Measurements from ENCODE around the gene AIDA. TPM values are rescaled to one million over a fixed set of nuclear protein-coding genes. Genes with fewer than 3 reads are reported as not detected.

The AIDA gene
- polyA plus RNA-seq, 1 of the 3 experiments (the other 2 are of a cell fraction): 20.8 TPM

GRCh38 chr1:222641269-222641948 lies 70.9 kb downstream of the AIDA start:
- Histone ChIP-seq H3K9me2 (no peaks in the 10 kb centered on the region), H3K4me1 (ENCODE audit: control insufficient read depth in 1 of 2, insufficient read depth in 2 of 2, low read depth in 1 of 2, low read length in 1 of 2) (peaks cover 0 to 9% of the 10 kb centered on the region in 2 experiments; a peak in 3 of 4 replicates), H3K4me2 (no peak overlapping the region), H3K79me2 (ENCODE audit: insufficient read depth) (peaks cover 22% of the 10 kb centered on the region), H3F3A (replicated peaks; ENCODE audit: insufficient read depth) (peaks cover 29% of the 10 kb centered on the region), H3K27ac (ENCODE audit: low read depth in 2 of 2, low read length in 1 of 2) (no peak overlapping the region), H2AFZ (ENCODE audit: low read depth) (no peak overlapping the region), H3K4me3 (ENCODE audit: low read depth in 2 of 2, low read length in 1 of 2) (no peak overlapping the region), H3K36me3 (replicated peaks in 1 of 2; ENCODE audit: control insufficient read depth in 1 of 2, insufficient read depth in 2 of 2, low read length in 1 of 2) (peaks cover 21 to 50% of the 10 kb centered on the region in 2 experiments), H3K9ac (no peak overlapping the region), H3K9me3 (0 out of 2 replicates have a peak, but pooled peaks cover 4% of the 10 kb centered on the region), H4K20me1 (ENCODE audit: insufficient read depth) (no peaks in the 10 kb centered on the region), H3K27me3 (ENCODE audit: insufficient read depth) (no peaks in the 10 kb centered on the region)
- CTCF ChIA-PET: interaction anchor here (1.5 to 7.1 kb wide), 2 partner anchors 21 to 176 kb away, joined by 4 to 50 read pairs; no protein-coding TSS in a partner anchor
- no peak for DNase-seq
- no peak for TF ChIP-seq USF2 (IDR thresholded peaks at IDR 0.05; ENCODE audit: borderline replicate concordance, low read depth, low read length)
- no peak for TF ChIP-seq GABPA (IDR thresholded peaks at IDR 0.05; ENCODE audit: low read depth)
- no peak for TF ChIP-seq SIN3A (IDR thresholded peaks at IDR 0.05; ENCODE audit: borderline replicate concordance, low read depth, low read length)
- TF ChIP-seq MEF2A (IDR thresholded peaks at IDR 0.05; ENCODE audit: borderline replicate concordance, low read depth): no peak
- TF ChIP-seq FOXM1 (IDR thresholded peaks at IDR 0.05; ENCODE audit: low read depth): no peak
- TF ChIP-seq TCF12 (IDR thresholded peaks at IDR 0.05): no peak
- no peak for TF ChIP-seq RCOR1 (IDR thresholded peaks at IDR 0.05; ENCODE audit: low read length)
- TF ChIP-seq TEAD4 (IDR thresholded peaks at IDR 0.05; ENCODE audit: borderline replicate concordance, insufficient read depth): no peak
- no peak for TF ChIP-seq POLR2AphosphoS5 (IDR thresholded peaks at IDR 0.05; ENCODE audit: low read depth, low read length)
- POLR2A ChIA-PET: no interaction called here
- WGBS (ENCODE audit: low lambda C conversion rate): 70% methylated on average over 5 of the region's 5 CpGs

GRCh38 chr1:222634180-222635013 lies 77.9 kb downstream of the AIDA start:
- H3K9me3 ChIP-seq: 0 out of 2 replicates have a peak, but pooled peaks cover 2% of the 10 kb centered on the region
- H3K36me3 ChIP-seq (replicated peaks in 1 of 2; ENCODE audit: control insufficient read depth in 1 of 2, insufficient read depth in 2 of 2, low read length in 1 of 2): peaks cover 41 to 74% of the 10 kb centered on the region in 2 experiments
- peaks cover 10% of the 10 kb centered on the region for H3F3A ChIP-seq (replicated peaks; ENCODE audit: insufficient read depth)
- no peaks in the 10 kb centered on the region for H3K79me2 ChIP-seq (ENCODE audit: insufficient read depth)
- H2AFZ ChIP-seq (ENCODE audit: low read depth): no peak overlapping the region
- H3K9me2 ChIP-seq: no peaks in the 10 kb centered on the region
- peak; percentile 56 for DNase-seq
- no peak overlapping the region for H3K4me2 ChIP-seq
- ChIA-PET POLR2A (interaction anchor here (1.0 to 1.3 kb wide), 2 partner anchors 10 to 169 kb away, joined by 6 to 9 read pairs; no protein-coding TSS in a partner anchor), CTCF (interaction anchor here (0.6 to 4.0 kb wide), 29 partner anchors 9 to 1194 kb away, joined by 3 to 63 read pairs (median 3); partner anchors contain the start of genes MIA3 and TAF1A)
- TF ChIP-seq CTCF (IDR thresholded peaks at IDR 0.05): peak; percentile 93
- TF ChIP-seq RCOR1 (IDR thresholded peaks at IDR 0.05; ENCODE audit: low read length): no peak
- TF ChIP-seq RAD21 (IDR thresholded peaks at IDR 0.05; ENCODE audit: low read length): peak; percentile 83
- peak; percentile 72 for TF ChIP-seq SMC3 (IDR thresholded peaks at IDR 0.05; ENCODE audit: low read depth, low read length)
- peak; percentile 13 for TF ChIP-seq CHD2 (IDR thresholded peaks at IDR 0.05; ENCODE audit: low read length, partially characterized antibody)
- H3K4me1 ChIP-seq (ENCODE audit: control insufficient read depth in 1 of 2, insufficient read depth in 2 of 2, low read depth in 1 of 2, low read length in 1 of 2): no peaks in the 10 kb centered on the region
- no peaks in the 10 kb centered on the region for H4K20me1 ChIP-seq (ENCODE audit: insufficient read depth)
- WGBS (ENCODE audit: low lambda C conversion rate): 34% methylated on average over 7 of the region's 7 CpGs
- no peak overlapping the region; a peak in 1 of 4 replicates for H3K4me3 ChIP-seq (ENCODE audit: low read depth in 2 of 2, low read length in 1 of 2)
- no peaks in the 10 kb centered on the region for H3K27me3 ChIP-seq (ENCODE audit: insufficient read depth)
- H3K27ac ChIP-seq (ENCODE audit: low read depth in 2 of 2, low read length in 1 of 2): no peak overlapping the region
- H3K9ac ChIP-seq: no peak overlapping the region
